Measurements from ENCODE around the gene ZGLP1. TPM values are rescaled to one million over a fixed set of nuclear protein-coding genes. Genes with fewer than 3 reads are reported as not detected.
"Not testable (repeated sequence)": the region's sequence is repeated elsewhere in the genome, so short reads cannot be mapped to it uniquely, and the experiment has no call there.

ZGLP1 gene
- total RNA-seq, 2 donors from 2014 or later, result 5.0 to 12.3 TPM

DNA sequence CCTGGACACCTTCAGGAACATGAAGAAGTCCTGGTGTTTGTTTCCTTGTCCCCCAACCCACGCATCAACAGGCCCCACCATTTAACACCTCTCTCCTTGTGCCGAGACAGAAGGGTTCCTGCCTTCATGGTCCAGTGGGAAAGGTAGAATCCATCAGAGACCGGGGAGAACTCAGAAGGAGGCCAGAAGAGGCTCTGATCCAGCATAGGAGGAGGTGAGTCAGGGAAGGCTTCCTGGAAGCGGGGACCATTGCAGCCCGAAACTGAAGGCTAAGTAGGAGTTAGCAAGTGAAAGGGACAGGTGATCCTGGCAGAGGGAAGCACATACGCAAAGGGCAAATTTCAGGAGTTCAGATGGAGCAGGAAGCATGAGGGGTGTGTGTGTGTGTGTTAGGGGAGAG lies 29.3 kb upstream of the ZGLP1 start:
- Histone ChIP-seq H3K4me3 (no peak overlapping the region), H3K27ac (no peak overlapping the region), H3K4me1 (replicated peaks) (peaks cover 2% of the 10 kb centered on the region), H3K27me3 (replicated peaks; ENCODE audit: insufficient read depth) (no peaks in the 10 kb centered on the region), H3K36me3 (no peaks in the 10 kb centered on the region), H3K9me3 (no peaks in the 10 kb centered on the region)
- 82% methylated on average over 6 of the region's 6 CpGs for WGBS
- DNase-seq (ENCODE audit: low spot score), result no peak
- intact Hi-C loops (cut with DNase I), result no loop called here
- TF ChIP-seq, protein P1, sequence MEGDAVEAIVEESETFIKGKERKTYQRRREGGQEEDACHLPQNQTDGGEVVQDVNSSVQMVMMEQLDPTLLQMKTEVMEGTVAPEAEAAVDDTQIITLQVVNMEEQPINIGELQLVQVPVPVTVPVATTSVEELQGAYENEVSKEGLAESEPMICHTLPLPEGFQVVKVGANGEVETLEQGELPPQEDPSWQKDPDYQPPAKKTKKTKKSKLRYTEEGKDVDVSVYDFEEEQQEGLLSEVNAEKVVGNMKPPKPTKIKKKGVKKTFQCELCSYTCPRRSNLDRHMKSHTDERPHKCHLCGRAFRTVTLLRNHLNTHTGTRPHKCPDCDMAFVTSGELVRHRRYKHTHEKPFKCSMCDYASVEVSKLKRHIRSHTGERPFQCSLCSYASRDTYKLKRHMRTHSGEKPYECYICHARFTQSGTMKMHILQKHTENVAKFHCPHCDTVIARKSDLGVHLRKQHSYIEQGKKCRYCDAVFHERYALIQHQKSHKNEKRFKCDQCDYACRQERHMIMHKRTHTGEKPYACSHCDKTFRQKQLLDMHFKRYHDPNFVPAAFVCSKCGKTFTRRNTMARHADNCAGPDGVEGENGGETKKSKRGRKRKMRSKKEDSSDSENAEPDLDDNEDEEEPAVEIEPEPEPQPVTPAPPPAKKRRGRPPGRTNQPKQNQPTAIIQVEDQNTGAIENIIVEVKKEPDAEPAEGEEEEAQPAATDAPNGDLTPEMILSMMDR (IDR thresholded peaks at IDR 0.05), result no peak
- no peak for TF ChIP-seq POLR2AphosphoS5 (IDR thresholded peaks at IDR 0.05)
- no peak for TF ChIP-seq POLR2A (IDR thresholded peaks at IDR 0.05)

- H3K9me3 ChIP-seq; intact Hi-C loops (cut with DNase I); H3K27me3 ChIP-seq (replicated peaks; ENCODE audit: insufficient read depth); H3K4me3 ChIP-seq; H3K36me3 ChIP-seq; H3K27ac ChIP-seq; DNase-seq (ENCODE audit: low spot score): not testable (repeated sequence)
- peaks cover 13% of the 10 kb centered on the region for H3K4me1 ChIP-seq (replicated peaks)
- WGBS, result 94% methylated on average over 9 of the region's 9 CpGs
Measured at GRCh38 chr19:10336725-10337124, 27.1 kb upstream of the ZGLP1 start.

DNA sequence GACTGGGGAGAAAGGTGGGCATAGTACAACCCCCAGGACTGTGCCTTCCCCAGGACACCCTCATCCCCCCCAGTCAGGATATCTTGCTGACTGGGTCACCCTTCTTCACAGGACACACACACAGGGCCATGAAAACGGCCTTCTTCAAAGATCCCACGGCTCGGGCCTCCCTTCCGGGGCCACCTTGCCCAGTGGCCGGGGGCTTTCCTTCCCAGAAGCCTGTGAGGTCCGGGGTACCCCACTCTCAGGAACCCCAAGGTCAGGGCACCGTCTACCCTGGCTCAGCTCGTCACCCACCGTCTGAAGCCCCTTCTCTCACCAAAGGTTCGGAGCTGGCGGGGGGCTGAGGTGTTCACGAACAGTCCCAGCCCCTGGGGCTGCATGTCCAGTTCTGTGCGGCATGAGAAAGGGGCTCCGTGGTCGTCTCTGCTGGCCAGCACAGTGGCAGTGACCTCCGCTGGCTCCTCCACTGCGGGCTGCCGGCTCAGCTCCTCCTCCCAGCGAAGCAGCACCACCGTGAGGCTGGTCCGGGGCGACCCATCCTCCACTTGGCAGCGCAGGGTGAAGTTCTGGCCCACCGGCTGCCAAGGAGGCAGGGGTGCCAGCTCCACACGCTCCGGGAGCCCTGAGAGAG lies 25.9 kb upstream of the ZGLP1 start:
- TF ChIP-seq, protein P1 (IDR thresholded peaks at IDR 0.05), result no peak
- TF ChIP-seq POLR2AphosphoS5 (IDR thresholded peaks at IDR 0.05), result no peak
- TF ChIP-seq POLR2A (IDR thresholded peaks at IDR 0.05), result no peak
- 65% methylated on average over 24 of the region's 26 CpGs for WGBS
- Histone ChIP-seq H3K27me3 (replicated peaks; ENCODE audit: insufficient read depth) (no peaks in the 10 kb centered on the region), H3K4me1 (replicated peaks) (peaks cover 13% of the 10 kb centered on the region), H3K4me3 (peak overlapping the region in 1 of 2 donors; percentile 81), H3K36me3 (no peaks in the 10 kb centered on the region), H3K9me3 (no peaks in the 10 kb centered on the region), H3K27ac (peak overlapping the region; percentile 87 to 92)
- no peak for DNase-seq (ENCODE audit: low spot score)
- intact Hi-C loops (cut with DNase I), result no loop called here

DNA sequence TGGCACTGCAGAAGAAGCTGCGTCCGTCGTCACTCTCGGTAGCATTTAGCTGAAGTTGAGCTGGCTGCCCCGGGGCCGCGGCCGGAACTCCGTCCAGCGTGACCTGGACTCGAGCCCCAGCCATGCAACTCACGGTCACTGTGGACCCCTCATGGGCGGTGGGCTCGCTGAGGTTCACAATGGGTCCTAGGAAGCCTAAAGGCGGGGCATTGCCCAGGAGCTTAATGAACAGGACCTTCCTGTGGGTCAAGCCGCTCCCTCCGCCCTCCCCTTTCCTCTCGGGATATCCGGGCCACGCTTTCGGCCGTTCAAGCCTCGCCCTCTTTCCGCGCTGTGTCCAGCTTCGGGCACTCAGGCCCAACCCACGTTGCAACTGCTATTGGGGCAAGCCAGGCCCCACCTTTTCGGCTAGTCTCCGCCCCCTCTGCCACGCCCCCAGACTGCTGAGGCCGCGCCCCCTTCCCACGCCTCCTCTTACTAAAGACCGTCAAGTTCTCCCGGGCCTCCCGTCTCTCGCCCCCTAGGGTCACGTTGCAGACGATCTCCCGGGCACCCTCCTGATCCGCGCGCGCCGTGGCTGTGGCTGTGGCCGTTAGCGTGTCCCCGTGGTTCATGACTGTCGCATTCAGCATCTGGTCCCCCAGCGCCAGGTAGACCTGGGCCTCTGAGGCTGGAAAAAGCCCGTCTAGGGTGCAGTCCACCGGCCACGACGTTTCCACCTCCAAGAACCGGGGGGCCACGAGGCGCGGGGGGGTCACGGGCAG lies 25.2 kb upstream of the ZGLP1 start:
- DNase-seq (ENCODE audit: low spot score), result peak; percentile 94
- H3K27me3 ChIP-seq (replicated peaks; ENCODE audit: insufficient read depth), result no peaks in the 10 kb centered on the region
- H3K36me3 ChIP-seq, result peaks cover 0 to under 1% of the 10 kb centered on the region in 2 donors
- 18% methylated on average over 54 of the region's 59 CpGs for WGBS
- peaks cover 13% of the 10 kb centered on the region for H3K4me1 ChIP-seq (replicated peaks)
- H3K27ac ChIP-seq, result peak overlapping the region; percentile 87 to 92
- intact Hi-C loops (cut with DNase I), result no loop called here
- peak overlapping the region; percentile 73 to 81 for H3K4me3 ChIP-seq
- TF ChIP-seq, protein P1 (IDR thresholded peaks at IDR 0.05), result peak in 1 of 4 experiments; percentile 19
- TF ChIP-seq POLR2A (IDR thresholded peaks at IDR 0.05), result peak; percentile 55
- TF ChIP-seq POLR2AphosphoS5 (IDR thresholded peaks at IDR 0.05), result peak; percentile 94
- no peaks in the 10 kb centered on the region for H3K9me3 ChIP-seq

- DNase-seq (ENCODE audit: low spot score), result no peak
- no peaks in the 10 kb centered on the region for H3K9me3 ChIP-seq
Measured at GRCh38 chr19:10333758-10334587, 24.4 kb upstream of the ZGLP1 start.

More at GRCh38 chr19:10333758-10334587, 24.4 kb upstream of the ZGLP1 start:
- peaks cover 0 to 5% of the 10 kb centered on the region in 2 donors for H3K36me3 ChIP-seq
- intact Hi-C loops (cut with DNase I), result loop anchor here (2.0 kb wide), 1 partner anchor 47 kb away; the partner anchor contains the start of gene TYK2
- TF ChIP-seq POLR2AphosphoS5 (IDR thresholded peaks at IDR 0.05) (no peak), POLR2A (IDR thresholded peaks at IDR 0.05) (no peak)
- TF ChIP-seq, protein P1 (IDR thresholded peaks at IDR 0.05), result no peak
- peak overlapping the region; percentile 73 to 81 for H3K4me3 ChIP-seq
- peaks cover 13% of the 10 kb centered on the region for H3K4me1 ChIP-seq (replicated peaks)
- WGBS, result 2% methylated on average over 42 of the region's 44 CpGs
- H3K27me3 ChIP-seq (replicated peaks; ENCODE audit: insufficient read depth), result no peaks in the 10 kb centered on the region
- H3K27ac ChIP-seq, result peak overlapping the region; percentile 87 to 92
